ENCODE results near the gene ZC3H7B.

ZC3H7B gene

DNA sequence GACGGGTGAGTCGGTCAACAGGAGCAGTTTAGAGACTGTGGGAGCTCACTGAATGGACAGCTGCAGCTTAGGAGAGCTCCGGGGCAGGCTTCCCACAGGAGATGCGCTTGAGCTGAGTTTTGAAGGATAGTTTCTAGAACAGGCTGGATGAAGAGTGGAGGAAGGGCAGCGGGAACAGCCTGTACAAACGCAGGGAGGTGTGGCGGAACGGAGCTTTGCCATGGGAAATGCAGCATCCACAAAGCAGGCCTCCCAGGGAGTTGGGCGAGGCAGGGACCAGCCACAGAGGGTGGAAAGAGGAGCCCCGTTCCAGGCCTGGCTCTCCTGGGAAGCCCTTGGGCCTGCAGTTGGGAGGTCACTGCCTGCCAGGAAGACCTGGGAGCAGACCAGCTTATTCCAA, 53.7 kb downstream of the ZC3H7B start:
- DNase-seq (ENCODE audit: low spot score) = no peak

DNA sequence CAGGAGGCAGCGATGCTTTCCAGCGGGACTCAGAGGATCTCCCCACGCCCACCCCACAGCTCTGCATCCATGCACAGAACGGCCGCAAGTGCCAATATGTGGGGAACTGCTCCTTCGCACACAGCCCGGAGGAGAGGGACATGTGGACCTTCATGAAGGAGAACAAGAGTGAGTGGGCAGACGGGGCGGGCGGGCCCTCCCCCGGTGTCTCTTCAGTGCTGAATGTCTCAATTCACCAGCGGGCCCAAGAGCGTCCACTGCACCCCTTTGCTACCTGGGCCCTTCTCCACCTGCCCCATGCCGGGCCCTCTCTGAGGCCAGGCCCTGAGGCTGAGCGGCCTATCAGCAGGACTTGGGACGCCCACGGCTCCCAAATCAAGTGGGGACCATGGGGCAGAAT, 54.6 kb downstream of the ZC3H7B start:
- DNase-seq (ENCODE audit: low spot score) = no peak

DNA sequence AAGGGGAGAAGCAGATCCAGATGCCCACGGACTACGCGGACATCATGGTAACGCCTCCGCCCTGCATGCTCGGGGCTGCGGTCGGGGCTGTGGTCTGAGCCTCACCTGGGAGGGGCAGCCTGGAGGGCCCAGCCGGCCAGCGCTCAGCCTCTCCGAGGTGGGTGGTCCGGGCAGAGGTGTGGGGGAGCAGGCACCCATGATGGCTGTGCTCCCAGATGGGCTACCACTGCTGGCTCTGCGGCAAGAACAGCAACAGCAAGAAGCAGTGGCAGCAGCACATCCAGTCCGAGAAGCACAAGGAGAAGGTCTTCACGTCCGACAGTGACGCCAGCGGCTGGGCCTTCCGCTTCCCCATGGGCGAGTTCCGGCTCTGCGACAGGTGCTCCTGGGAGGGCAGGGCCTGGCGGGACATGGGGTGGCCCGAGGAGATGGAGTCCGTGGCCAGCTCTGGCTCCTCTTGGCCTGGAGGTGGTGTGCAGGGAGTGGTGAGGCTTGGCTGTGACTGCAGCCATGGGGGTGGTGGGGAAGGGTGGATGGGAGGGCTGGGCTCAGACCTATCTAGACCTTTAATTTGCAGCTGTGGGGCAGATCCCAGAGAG, 55.2 kb downstream of the ZC3H7B start:
- DNase-seq (ENCODE audit: low spot score) = no peak

GRCh38 chr22:41357191-41357590, 55.9 kb downstream of the ZC3H7B start:
- DNase-seq (ENCODE audit: low spot score) = no peak

DNA sequence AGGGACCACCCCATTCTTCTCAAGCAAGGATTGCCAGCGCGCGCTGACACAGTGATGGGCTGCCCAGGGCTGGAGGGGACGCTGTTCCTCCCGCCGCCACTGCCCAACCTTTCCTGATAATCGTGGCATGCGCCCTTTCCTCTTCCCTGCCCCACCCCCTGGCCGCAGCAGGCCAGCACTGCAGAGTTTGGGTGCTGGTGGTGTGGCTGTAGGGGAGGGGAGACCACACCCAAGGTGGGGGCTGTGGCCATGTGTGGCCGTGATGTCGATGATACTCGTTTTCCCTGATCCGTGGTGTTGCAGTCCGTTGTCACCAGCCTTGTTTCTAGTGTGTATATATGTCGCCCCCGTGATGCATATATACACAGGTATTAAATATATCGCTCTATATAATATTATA, 57.6 kb downstream of the ZC3H7B start:
- no peak for DNase-seq (ENCODE audit: low spot score)

DNA sequence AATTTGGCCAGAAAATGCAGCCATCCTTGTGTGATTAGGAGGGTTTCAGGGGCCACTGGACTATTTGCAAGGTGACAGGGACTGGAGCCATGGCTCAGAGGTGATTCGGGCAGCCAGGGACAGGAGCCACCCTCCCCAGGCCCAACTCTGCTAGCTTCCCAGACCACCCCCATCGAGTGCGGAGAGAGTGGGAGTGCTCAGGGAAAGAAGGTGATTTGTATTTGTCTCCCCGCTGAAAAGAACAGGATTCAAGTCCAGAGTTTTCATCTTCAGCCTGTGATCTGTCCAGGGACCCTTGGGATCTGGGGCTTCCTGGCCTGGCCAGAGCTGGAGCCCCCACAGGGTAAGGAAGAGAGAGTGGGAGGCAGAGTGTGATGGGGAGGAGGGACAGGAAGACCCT, 58.1 kb downstream of the ZC3H7B start:
- DNase-seq (ENCODE audit: low spot score) = no peak

- DNase-seq (ENCODE audit: low spot score) = peak; percentile 26
Measured at GRCh38 chr22:41360126-41360525, 58.8 kb downstream of the ZC3H7B start.

- peak; percentile 17 for DNase-seq (ENCODE audit: low spot score)
Measured at GRCh38 chr22:41361716-41362310, 60.5 kb downstream of the ZC3H7B start.

DNA sequence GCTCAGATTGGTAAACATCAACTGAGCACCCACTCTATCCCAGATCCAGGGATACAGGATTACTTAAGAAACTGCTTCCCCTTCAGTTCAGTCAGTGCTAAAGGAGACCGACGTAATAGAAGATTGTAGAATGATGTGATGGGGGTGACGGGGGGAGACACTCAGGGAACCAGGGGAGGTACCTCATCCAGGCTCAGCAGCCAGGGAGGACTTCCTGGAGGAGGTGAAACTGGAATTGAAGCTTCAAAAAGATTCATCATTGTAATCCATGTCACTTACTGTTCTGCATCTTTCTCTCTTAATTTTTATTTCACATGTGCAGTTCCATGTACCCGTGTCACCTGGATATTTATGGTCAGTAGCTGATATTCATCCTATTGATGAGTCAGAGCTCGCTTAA, 61.3 kb downstream of the ZC3H7B start:
- DNase-seq (ENCODE audit: low spot score) = no peak

GRCh38 chr22:41364233-41364632, 62.9 kb downstream of the ZC3H7B start:
- DNase-seq (ENCODE audit: low spot score) = no peak

DNA sequence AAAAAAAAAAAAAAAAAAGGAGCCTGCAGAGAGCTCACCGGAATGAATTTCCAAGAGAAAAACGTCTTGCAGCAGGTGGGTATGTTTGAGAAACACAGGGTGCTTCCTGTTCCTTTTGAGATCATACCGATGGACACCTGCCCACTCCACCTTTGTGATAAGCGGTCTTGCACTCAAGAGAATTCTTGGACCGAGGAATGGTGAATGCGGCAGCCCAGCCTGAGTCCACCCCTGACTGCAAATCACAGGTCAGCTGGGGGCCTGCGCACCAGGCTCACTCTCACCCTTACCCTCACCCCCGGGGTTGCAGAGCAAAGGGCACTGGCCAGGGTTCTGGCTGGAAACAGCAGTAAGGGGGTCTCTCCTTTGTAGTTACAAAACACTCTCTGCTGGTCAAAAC, 63.6 kb downstream of the ZC3H7B start:
- DNase-seq (ENCODE audit: low spot score) = no peak

DNA sequence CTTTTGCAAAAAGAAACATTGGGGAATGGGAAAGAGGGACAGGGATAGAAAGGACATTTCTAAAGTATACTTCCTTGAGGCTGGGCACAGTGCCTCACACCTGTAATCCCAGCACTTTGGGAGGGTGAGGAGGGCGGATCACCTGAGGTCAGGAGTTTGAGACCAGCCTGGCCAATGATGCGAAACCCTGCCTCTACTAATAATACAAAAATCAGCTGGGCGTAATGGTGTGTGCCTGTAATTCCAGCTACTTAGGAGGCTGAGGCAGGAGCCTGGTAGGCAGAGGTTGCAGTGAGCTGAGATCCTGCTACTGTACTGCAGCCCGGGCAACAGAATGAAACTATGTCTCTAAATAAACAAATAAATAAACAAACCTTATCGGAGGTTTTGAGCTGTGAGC, 64.1 kb downstream of the ZC3H7B start:
- no peak for DNase-seq (ENCODE audit: low spot score)

DNA sequence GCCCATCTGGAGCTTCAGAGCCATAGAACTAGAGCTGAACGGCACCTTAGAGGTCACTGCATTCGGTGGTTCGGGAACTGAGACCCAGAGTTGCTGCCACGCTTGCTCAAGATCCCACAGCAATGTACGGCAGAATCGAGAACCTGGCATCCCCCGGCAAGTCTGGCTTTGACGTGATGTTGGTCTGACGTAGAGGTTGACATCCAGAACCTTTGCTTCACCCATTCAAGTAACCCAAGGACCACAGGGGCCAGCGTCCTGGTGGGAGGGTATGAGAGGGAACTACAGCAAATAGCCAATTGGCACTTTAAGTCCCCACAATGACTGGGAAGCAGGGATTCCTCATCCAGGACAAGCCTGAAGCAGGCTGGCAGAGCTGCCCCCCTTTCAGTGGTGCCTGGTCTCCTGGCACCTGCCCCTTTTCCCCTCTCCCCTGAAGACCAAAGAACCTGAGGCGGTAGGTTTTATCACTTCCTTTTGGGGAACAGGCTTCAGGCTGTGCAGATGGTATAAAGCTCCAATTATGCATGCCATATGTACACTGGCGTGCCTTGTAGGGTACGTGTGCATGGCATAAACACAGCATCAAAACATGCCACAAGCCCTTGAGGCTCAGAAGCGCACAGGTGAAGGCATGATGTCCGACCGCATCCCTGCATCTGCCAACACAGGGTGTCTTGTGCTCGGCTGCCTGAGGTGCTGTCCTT, 65.2 kb downstream of the ZC3H7B start:
- DNase-seq (ENCODE audit: low spot score) = no peak

- DNase-seq (ENCODE audit: low spot score) = peak; percentile 93
Measured at GRCh38 chr22:41367039-41367679, 65.8 kb downstream of the ZC3H7B start.

- DNase-seq (ENCODE audit: low spot score) = peak; percentile 22
Measured at GRCh38 chr22:41367680-41368542, 66.6 kb downstream of the ZC3H7B start.

DNA sequence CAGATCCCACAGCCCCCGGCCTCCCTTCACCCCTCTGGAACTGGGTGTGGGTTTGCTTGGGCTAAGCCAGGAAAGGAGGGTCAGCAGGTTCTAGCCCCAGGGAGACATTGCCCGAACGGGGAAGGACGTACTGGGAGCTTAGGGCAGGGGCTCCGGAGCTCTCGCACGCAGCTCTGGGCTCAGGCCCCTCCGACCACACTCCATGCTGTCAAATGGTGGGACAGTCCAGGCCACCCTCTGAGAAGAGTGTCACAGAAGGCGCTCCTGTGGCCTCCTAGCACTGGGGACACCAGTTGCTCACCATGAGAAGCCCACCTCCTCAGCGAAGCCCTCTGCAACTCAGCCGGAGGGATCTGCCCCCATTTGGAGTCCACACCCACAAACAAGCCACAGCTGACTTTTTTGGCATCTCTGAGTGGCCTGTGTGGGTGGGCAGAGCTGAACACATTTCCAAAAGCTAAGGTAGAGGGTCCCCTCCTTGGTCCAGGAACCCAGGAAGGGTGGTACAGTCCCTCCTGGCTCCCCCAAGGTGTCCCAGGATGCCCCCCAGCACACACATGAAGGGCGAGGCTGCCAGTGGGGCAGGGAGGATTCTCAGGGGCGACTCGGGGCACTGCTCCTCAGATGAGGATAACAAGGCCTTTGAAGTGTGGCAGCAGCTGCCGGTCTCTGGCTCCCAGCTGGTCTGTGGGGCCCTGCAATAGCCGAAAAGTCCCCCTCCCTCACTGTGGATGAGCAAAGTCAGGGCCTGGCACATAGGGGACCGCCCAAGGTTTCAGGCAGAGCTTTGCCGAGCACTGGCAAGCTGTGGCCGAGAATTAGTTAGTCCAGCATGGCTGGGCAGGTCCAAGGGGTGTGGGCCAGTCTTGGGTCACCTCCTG, 67.5 kb downstream of the ZC3H7B start:
- no peak for DNase-seq (ENCODE audit: low spot score)

DNA sequence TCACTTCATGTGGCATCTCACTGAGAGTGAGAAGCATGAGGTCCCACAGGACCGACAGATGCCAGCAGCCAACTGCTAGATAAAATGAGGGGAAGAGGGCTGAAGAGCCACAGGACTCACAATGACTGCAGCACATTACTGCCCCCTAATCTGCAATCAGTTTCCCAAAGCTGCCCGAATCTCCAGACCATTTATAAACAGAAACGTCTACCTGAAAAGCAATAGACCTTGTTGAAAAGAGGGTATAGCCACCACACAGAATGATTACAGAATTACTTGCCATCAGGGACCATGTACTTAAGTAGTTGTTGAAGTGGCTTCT, 68.1 kb downstream of the ZC3H7B start:
- DNase-seq (ENCODE audit: low spot score) = no peak

- no peak for DNase-seq (ENCODE audit: low spot score)
Measured at GRCh38 chr22:41369837-41370236, 68.5 kb downstream of the ZC3H7B start.

DNA sequence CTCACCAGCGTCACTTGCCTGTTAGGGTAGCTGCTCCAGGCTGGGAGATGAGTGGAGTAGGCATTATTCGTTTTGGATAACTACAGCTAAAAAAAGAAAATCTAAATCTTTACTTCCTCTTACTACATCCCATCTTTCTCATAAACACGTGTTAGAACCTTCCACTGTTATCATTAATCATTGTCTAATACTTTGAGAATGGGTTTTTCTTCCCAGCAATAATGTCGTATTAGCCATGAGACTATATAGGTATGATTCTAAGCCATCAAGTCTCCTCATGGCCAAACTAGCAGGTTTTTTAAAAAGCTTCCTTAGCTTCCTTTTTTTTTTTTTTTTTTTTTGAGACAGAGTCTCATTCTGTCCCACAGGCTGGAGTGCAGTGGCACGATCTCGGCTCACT, 76.5 kb downstream of the ZC3H7B start:
- no peak for DNase-seq (ENCODE audit: low spot score)

GRCh38 chr22:41380993-41381328, 79.6 kb downstream of the ZC3H7B start:
- peak; percentile 87 for DNase-seq (ENCODE audit: low spot score)

DNA sequence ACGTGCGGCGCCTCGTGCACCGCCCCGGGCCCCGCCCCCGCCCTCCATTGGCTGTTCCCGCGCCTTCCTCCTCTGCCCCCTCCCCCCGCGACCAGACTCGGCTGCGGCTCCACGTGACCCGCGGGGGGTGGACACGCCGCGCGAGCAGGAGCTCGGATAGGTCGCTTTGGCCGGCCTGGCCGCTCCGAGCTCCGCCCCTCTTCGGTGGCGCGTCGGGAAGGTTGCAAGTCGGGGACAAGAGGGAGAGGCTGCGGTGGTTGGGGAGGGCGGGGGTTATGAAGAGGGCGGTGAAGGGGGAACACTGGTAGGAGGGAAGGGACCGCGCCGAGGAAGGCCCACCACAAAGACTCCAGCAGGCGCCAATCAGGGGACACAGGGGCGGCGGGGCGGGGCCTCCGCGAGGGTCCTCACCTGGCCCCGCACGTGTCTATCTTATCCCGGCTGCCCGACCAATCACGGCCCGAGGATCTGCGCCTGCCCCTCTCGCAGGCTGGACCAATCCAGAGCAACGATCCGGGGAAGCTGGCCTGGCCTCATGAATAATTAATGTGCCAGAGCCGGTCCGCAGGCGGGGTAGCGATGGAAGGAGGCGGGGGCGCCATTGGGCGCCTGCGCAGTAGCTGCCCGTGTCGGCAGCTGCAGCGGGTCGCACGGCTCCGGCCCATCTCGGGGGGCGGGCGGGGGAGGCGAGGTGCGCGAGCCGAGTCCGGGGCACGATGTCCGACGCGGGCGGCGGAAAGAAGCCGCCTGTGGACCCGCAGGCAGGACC, 80.2 kb downstream of the ZC3H7B start, which contains the start of gene TEF:
TSS of gene TEF (plus strand) at position 614 of the 769 bp plus-strand sequence. CDS start at position 717, 103 bp downstream.
- peak; percentile 99 for DNase-seq (ENCODE audit: low spot score)

Data from kidney tubule cell (primary cell).